Raji (cell line): ENCODE results near the gene ASPA.

Source experiments
- POLR2A ChIP-seq: IDR thresholded peaks from 2 replicates; pipeline ENCODE4 v1.6.1; 2011; ENCODE audit warnings: low read depth, low read length, control low read depth; ENCODE audit not compliant: insufficient read depth

ASPA gene

DNA sequence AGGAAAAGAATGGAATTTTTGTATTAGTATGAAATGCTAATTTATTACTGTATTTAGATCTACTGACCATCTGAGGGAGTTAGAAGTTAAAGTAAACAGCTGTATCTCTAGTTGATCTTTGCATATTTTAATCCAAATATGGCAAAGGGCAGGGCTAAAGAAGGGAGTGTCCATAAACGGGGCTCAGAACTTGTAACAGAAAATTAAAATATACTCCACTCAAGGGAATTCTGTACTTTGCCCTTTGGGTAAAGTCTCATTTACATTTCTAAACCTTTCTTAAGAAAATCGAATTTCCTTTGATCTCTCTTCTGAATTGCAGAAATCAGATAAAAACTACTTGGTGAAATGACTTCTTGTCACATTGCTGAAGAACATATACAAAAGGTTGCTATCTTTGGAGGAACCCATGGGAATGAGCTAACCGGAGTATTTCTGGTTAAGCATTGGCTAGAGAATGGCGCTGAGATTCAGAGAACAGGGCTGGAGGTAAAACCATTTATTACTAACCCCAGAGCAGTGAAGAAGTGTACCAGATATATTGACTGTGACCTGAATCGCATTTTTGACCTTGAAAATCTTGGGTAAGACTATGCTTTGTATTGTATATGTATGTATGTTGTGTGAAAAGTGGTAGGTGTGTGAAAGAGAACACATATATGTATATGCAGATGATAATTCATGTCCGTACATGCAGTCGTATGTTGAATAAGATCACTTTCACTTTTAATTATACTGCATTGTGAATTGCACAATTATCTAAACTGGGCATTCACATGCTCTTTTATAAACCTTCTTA lies at the start of gene ASPA:
ASPA (plus strand) TSS at position 186 of the 799 bp plus-strand sequence; CDS start at position 349, 163 bp downstream.
- TF ChIP-seq POLR2A = no peak

DNA sequence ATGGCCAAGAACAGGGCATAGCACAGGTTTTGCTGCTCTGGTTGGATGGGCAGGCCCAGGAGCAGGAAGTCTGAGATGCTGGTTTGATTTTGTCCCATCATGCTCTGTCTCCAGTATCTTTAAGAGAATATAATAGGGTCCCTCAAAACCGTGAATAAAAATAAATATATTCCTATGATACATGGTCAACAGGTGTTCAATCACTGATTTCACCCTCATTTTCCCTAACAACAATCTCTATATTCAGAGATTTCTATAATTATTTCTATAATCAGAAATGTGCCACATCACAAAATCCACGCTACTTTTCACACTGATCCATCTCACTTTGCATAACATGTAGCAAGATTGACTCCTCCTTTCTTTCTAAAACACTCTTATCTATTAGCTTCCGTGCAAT lies 42.1 kb upstream of the ASPA start, which contains the start of gene OR1E2:
OR1E2 (minus strand) TSS at position 101 of the 400 bp plus-strand sequence; CDS start at position 101, 0 bp downstream.
- TF ChIP-seq POLR2A = no peak

GRCh38 chr17:3438368-3438767 lies 37.4 kb upstream of the ASPA start:
- no peak for TF ChIP-seq POLR2A

GRCh38 chr17:3440451-3440850 lies 35.3 kb upstream of the ASPA start:
- TF ChIP-seq POLR2A = no peak

- TF ChIP-seq POLR2A = no peak
Observed at GRCh38 chr17:3447625-3448024, 28.2 kb upstream of the ASPA start.

- TF ChIP-seq POLR2A = no peak
Observed at GRCh38 chr17:3448059-3448665, 27.6 kb upstream of the ASPA start.

DNA sequence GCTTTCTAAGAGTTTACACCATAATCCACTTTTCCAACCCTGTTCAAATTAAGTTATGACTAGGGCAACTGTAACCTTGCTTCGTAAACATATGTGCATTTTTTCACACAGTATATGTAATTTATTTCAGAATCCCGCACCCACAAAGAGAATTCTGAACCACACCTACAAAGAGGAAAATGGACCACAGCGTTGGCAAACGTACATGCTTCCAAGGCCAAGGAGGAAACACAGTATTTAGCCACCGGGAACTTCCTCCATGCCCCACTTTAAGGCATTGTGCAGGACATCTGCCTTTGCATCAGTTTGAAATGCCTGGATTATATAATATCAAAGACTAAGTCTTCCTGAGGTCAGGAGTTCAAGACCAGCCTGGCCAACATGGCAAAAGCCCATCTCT lies 6.3 kb upstream of the ASPA start:
- no peak for TF ChIP-seq POLR2A

DNA sequence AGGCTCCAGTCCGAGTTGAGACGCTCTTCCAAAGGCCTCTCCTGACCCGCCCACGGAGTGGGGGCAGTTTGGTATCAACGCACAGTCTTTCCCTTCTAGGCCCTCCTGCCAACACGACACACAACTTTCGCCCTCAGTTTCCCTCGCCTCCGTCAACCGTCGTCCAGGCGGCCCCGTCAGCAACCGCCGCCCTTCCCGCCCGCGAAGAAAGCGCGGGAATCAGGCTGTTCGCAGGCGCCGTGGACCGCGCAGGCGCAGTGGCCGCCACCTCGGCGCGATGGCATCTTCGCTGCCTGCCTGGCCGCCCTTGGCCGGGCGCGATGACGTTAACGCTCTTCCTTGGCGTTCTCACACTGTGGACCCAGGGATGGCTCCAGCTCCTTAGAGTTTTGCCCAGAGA lies 4.2 kb upstream of the ASPA start, which contains the start of gene SPATA22:
SPATA22 (minus strand) TSS at position 221 of the 400 bp plus-strand sequence. CDS start 2,494 bp downstream, outside the sequence.
- no peak for TF ChIP-seq POLR2A

- TF ChIP-seq POLR2A = no peak
Observed at GRCh38 chr17:3472137-3472536, 3.7 kb upstream of the ASPA start.

GRCh38 chr17:3474212-3474611 lies 1.6 kb upstream of the ASPA start:
- no peak for TF ChIP-seq POLR2A

DNA sequence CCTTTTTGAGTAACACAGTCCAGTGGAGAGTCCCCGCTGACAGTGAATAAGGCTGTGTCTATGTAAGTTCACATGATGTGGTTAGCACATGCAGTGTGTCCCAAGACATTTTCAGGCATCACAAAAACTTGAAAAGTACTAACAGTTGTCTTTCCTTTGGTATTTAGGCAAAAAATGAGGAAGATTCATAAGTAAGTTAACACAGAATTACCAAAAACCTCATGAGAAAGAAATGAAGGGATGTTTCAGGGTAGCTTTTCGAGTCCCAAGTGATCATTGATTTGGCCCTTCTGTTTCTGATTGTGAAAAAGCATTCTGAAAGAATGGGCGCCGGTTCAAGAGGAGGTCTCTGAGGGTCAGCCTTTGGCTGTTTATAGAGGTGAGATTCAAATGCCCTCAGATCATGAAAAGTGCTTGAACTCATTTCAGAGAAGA lies 529 bp upstream of the ASPA start:
- no peak for TF ChIP-seq POLR2A

DNA sequence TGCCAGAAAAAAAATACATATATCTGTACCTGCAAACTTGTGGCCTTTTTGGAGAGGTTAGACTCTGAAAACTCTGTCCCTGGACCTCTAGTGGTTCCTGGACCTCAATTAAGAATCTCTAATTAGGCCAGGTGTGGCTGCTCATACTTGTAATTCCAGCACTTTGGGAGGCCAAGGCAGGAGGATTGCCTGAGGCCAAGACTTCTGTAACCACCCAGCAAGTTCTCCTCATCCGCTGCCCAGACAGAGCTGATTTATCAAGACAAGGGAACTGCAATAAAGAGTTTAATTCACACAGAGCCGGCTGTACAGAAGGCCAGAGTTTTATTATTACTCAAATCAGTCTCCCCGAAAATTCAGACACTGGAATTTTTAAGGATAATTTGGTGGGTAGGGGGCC lies 4.2 kb downstream of the ASPA start:
- no peak for TF ChIP-seq POLR2A

DNA sequence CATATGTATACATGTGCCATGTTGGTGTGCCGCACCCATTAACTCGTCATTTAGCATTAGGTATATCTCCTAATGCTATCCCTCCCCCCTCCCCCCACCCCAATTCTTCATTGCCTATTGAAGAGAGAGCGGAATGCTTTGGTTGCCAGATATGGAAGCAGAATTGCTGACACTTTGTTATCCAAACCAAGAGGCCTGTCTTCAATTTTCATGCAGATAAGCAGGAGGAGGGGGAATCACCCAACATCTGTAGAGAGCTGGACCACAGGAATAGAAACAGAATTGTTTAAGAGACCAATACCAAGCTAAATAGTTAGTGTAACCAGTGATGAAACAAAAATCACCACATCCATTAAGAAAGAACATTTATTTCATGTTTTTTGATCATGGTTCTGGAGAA lies 7.1 kb downstream of the ASPA start:
- TF ChIP-seq POLR2A = no peak

DNA sequence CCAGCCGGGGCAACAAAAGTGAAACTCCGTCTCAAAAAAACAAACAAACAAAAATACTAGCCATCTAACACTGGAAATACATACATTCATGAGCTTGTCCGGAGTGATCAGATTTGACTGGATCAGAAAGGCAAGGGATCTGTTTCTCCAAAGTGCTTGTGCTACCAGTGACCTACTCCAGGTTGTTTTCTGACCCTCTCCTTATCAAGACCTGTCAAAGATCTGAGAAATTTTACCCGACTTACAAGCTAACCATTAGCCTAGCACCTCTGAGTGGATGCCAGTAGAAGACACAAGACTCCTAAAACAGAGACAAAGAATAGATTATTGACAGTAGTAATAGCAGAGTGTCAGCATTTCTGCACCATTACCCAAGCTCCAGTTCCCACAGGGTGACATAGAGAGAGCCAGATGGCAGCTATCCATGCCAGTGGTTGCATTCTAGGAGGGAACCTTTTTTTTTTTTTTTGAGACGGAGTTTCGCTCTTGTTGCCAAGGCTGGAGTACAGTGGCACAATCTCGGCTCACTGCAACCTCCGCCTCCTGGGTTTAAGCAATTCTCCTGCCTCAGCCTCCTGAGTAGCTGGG lies 9.8 kb downstream of the ASPA start:
- TF ChIP-seq POLR2A = no peak

DNA sequence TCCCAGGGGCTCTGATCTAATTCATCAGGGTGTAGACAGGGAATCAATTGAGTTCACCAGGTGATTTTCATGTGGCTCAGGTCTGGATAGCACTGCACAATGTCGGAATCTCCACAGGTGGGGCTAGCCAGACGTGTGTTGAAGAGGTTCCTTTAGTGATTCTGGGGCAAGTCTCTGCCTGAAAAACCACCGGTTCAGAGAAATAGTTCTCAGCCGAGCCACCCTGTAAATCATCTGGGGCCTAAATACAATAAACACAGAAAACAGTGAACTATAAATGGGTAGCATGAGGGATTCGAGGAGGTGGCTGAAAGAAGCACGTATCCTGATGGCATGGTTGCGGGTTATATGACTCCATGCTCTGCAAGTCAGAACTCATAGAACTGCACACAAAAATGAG lies 21.3 kb downstream of the ASPA start:
- no peak for TF ChIP-seq POLR2A

DNA sequence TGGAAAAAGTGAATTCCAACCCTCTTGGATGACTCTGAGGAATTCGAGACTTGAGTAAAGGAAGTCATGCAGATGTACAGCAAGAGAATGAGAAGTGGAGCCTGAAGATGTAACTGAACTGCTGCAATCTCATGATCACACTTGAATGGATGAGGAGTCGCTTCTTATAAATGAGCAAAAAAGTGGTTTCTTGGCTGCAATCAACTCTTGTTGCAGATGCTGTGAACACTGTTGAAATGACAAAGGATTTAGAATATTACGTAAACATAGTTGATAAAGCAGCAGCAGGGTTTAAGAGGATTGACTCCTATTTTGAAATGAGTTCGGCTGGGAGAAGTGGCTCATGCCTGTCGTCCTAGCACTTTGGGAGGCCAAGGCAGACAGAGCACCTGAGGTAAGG lies 25.5 kb downstream of the ASPA start:
- TF ChIP-seq POLR2A = no peak
